H1 (cell line): ENCODE data around the gene CBL. TPM values are rescaled to one million over a fixed set of nuclear protein-coding genes. Genes with fewer than 3 reads are reported as not detected.

ENCODE experiments used
- CTCF ChIA-PET: fragments of 300-600 bp; sonication (Branson Sonifier 250); formaldehyde crosslinking; loops from one replicate; lab custom pipeline; 2021; ENCODE audit not compliant: partially characterized antibody; lab: Charles Lee
- POLR2A ChIA-PET: fragments of 300-600 bp; sonication (Branson Sonifier 250); formaldehyde crosslinking; loops from one replicate; lab custom pipeline; 2021; ENCODE audit warnings: inconsistent platforms; ENCODE audit not compliant: partially characterized antibody; lab: Charles Lee
- DNase-seq, 2 experiments: peaks; one replicate each; pipeline versions ENCODE4 v3.0.0 to v3.0.0-alpha.2; 2010 to 2022; ENCODE audit warnings: low spot score in 2 of 2, low read depth in 1 of 2, mixed read lengths in 1 of 2
- FAIRE-seq: peaks from 2 replicates; lab custom pipeline; 2011; peaks lifted over from hg19 to GRCh38; lab: Jason Lieb, UNC
- H2AFZ ChIP-seq: 2 replicates; pipeline ENCODE4 v1.8.1; 2012; ENCODE audit warnings: low read length, inconsistent platforms
- H2AK5ac ChIP-seq: 2 replicates; pipeline ENCODE4 v1.6.1; 2013; ENCODE audit warnings: low read depth, low read length
- H2BK120ac ChIP-seq: replicated peaks from 2 replicates; pipeline ENCODE3; 2013; ENCODE audit warnings: low read depth, low read length, inconsistent platforms
- H2BK12ac ChIP-seq: 2 replicates; pipeline ENCODE4 v1.6.1; 2013; ENCODE audit warnings: low read depth, low read length
- H2BK15ac ChIP-seq: 2 replicates; pipeline ENCODE4 v1.6.1; 2013; ENCODE audit warnings: low read length
- H2BK20ac ChIP-seq: 2 replicates; pipeline ENCODE4 v1.6.1; 2013; ENCODE audit warnings: low read length
- H2BK5ac ChIP-seq: 2 replicates; pipeline ENCODE4 v1.6.1; 2013; ENCODE audit warnings: low read depth, low read length
- H3K14ac ChIP-seq: 2 replicates; pipeline ENCODE4 v1.6.1; 2013; ENCODE audit warnings: inconsistent platforms; ENCODE audit not compliant: insufficient read length
- H3K18ac ChIP-seq: 2 replicates; pipeline ENCODE4 v1.6.1; 2013; ENCODE audit warnings: low read length; ENCODE audit errors: extremely low read depth
- H3K23ac ChIP-seq: 2 replicates; pipeline ENCODE4 v1.6.1; 2013; ENCODE audit warnings: inconsistent platforms; ENCODE audit not compliant: insufficient read length
- H3K23me2 ChIP-seq: 2 replicates; pipeline ENCODE4 v1.6.1; 2013; ENCODE audit warnings: low read depth, low read length
- H3K27ac ChIP-seq: 2 replicates; pipeline ENCODE4 v1.6.1; 2011; ENCODE audit warnings: low read depth, low read length, inconsistent platforms
- H3K27me3 ChIP-seq, 4 experiments: replicated peaks in 1 of 4; 1 replicate in 1 of 4; 2 replicates in 3 of 4; pipeline versions ENCODE4 v1.6.1 to v1.8.1; 2011 to 2013; ENCODE audit warnings: low read length in 3 of 4, mild to moderate bottlenecking in 3 of 4, inconsistent platforms in 2 of 4, mixed read lengths in 2 of 4, moderate library complexity in 1 of 4; ENCODE audit not compliant: control insufficient read depth in 3 of 4, insufficient read depth in 3 of 4; ENCODE audit errors: extremely low read depth in 1 of 4
- H3K36me3 ChIP-seq, 4 experiments: 2 replicates each; pipeline versions ENCODE4 v1.6.1 to v1.8.1; 2011 to 2013; ENCODE audit warnings: mild to moderate bottlenecking in 4 of 4, low read length in 3 of 4, moderate library complexity in 2 of 4, control low read depth in 1 of 4, inconsistent platforms in 1 of 4; ENCODE audit not compliant: insufficient read depth in 4 of 4, control insufficient read depth in 2 of 4
- H3K4ac ChIP-seq: replicated peaks from 2 replicates; pipeline ENCODE3; 2013; ENCODE audit warnings: low read length, low read depth, mixed read lengths, inconsistent platforms; ENCODE audit not compliant: insufficient read length
- H3K4me1 ChIP-seq, 4 experiments: replicated peaks in 1 of 4; 1 replicate in 1 of 4; 2 replicates in 3 of 4; pipeline versions ENCODE4 v1.6.1 to v1.8.1; 2011 to 2013; ENCODE audit warnings: low read length in 3 of 4, inconsistent platforms in 2 of 4, mixed read lengths in 1 of 4; ENCODE audit not compliant: insufficient read depth in 4 of 4, control insufficient read depth in 3 of 4
- H3K4me2 ChIP-seq, 2 experiments: 2 replicates each; pipeline versions ENCODE4 v1.6.1 to v1.8.1; 2011 to 2013; ENCODE audit warnings: low read depth in 2 of 2, low read length in 2 of 2, control low read depth in 1 of 2, inconsistent platforms in 1 of 2, mild to moderate bottlenecking in 1 of 2; ENCODE audit not compliant: insufficient read depth in 1 of 2
- H3K4me3 ChIP-seq, 4 experiments: fragments of 200-600, 300-600 bp in 1 of 4; sonication (generic), shearing (Covaris generic), sonication (Bioruptor Twin) in 1 of 4; 2 replicates each; pipeline versions ENCODE4 v1.5.1 to v1.8.1; 2011 to 2016; ENCODE audit warnings: low read length in 4 of 4, low read depth in 3 of 4, control low read depth in 2 of 4, inconsistent platforms in 2 of 4, mild to moderate bottlenecking in 2 of 4, mixed read lengths in 1 of 4, moderate library complexity in 1 of 4; ENCODE audit not compliant: insufficient read depth in 2 of 4; ENCODE audit errors: extremely low read depth in 1 of 4
- H3K56ac ChIP-seq: replicated peaks from 2 replicates; pipeline ENCODE3; 2013; ENCODE audit warnings: low read depth, mild to moderate bottlenecking, mixed read lengths, low read length, inconsistent platforms; ENCODE audit not compliant: insufficient read length
- H3K79me1 ChIP-seq: 2 replicates; pipeline ENCODE4 v1.6.1; 2013; ENCODE audit warnings: low read depth, low read length, control low read depth
- H3K79me2 ChIP-seq, 2 experiments: 2 replicates each; pipeline versions ENCODE4 v1.6.1 to v1.8.1; 2012 to 2013; ENCODE audit warnings: low read length in 2 of 2, mild to moderate bottlenecking in 2 of 2, inconsistent platforms in 1 of 2; ENCODE audit not compliant: insufficient read depth in 2 of 2, control insufficient read depth in 1 of 2
- H3K9ac ChIP-seq, 4 experiments: replicated peaks in 1 of 4; 1 replicate in 1 of 4; 2 replicates in 3 of 4; pipeline versions ENCODE4 v1.6.1 to v1.8.1; 2011 to 2013; ENCODE audit warnings: low read depth in 3 of 4, low read length in 3 of 4, control low read depth in 2 of 4, mild to moderate bottlenecking in 2 of 4, moderate library complexity in 2 of 4, inconsistent platforms in 1 of 4; ENCODE audit errors: extremely low read depth in 1 of 4
- H3K9me3 ChIP-seq, 2 experiments: 2 replicates each; pipeline versions ENCODE4 v1.6.1 to v1.8.1; 2012 to 2013; ENCODE audit warnings: mild to moderate bottlenecking in 2 of 2, moderate library complexity in 2 of 2, control low read depth in 1 of 2, inconsistent platforms in 1 of 2, low read depth in 1 of 2, low read length in 1 of 2, mixed read lengths in 1 of 2; ENCODE audit not compliant: insufficient read depth in 2 of 2
- H4K20me1 ChIP-seq, 2 experiments: replicated peaks in 1 of 2; 2 replicates each; pipeline versions ENCODE3 to v1.8.1; 2011 to 2013; ENCODE audit warnings: inconsistent platforms in 2 of 2, low read length in 2 of 2, mild to moderate bottlenecking in 1 of 2; ENCODE audit not compliant: insufficient read depth in 2 of 2, control insufficient read depth in 1 of 2
- H4K5ac ChIP-seq: 2 replicates; pipeline ENCODE4 v1.6.1; 2013; ENCODE audit warnings: low read length, low read depth, mixed read lengths, inconsistent platforms; ENCODE audit not compliant: insufficient read length
- H4K8ac ChIP-seq: 2 replicates; pipeline ENCODE4 v1.8.0; 2013; ENCODE audit warnings: mild to moderate bottlenecking, moderate library complexity, low read length, inconsistent platforms; ENCODE audit not compliant: insufficient read depth; ENCODE audit errors: extremely low read depth
- H4K91ac ChIP-seq: replicated peaks from 2 replicates; pipeline ENCODE3; 2013; ENCODE audit warnings: low read length, mixed read lengths, inconsistent platforms; ENCODE audit not compliant: insufficient read length
- ASH2L ChIP-seq: fragments of 200-600, 300-600 bp; sonication (generic); IDR thresholded peaks from one replicate; pipeline ENCODE4 v1.7.1; 2017; ENCODE audit warnings: low read length
- CHD1 ChIP-seq: IDR thresholded peaks from 2 replicates; pipeline ENCODE4 v1.6.1; 2012; ENCODE audit warnings: low read depth, low read length, improper control_type of control experiment
- CREB1 ChIP-seq: IDR thresholded peaks from 2 replicates; pipeline ENCODE4 v1.6.1; 2012; ENCODE audit warnings: inconsistent platforms
- EGR1 ChIP-seq: IDR thresholded peaks from 2 replicates; pipeline ENCODE4 v1.6.1; 2011; ENCODE audit warnings: low read depth, low read length, borderline replicate concordance
- HDAC2 ChIP-seq, 2 experiments: fragments of 300-600 bp in 1 of 2; sonication (generic) in 1 of 2; IDR thresholded peaks; 2 replicates each; pipeline ENCODE4 v1.6.1; 2011 to 2012; ENCODE audit warnings: low read depth in 2 of 2, low read length in 2 of 2, mild to moderate bottlenecking in 2 of 2, moderate library complexity in 2 of 2, borderline replicate concordance in 1 of 2, inconsistent platforms in 1 of 2
- KDM1A ChIP-seq: fragments of 200-600, 300-600 bp; sonication (generic); IDR thresholded peaks from 2 replicates; pipeline ENCODE4 v1.7.1; 2016; ENCODE audit warnings: mild to moderate bottlenecking, low read length, borderline replicate concordance
- KDM4A ChIP-seq: IDR thresholded peaks from one replicate; pipeline ENCODE4 v1.7.1; 2012; ENCODE audit warnings: low read depth, mild to moderate bottlenecking, moderate library complexity, low read length, inconsistent platforms; ENCODE audit not compliant: severe bottlenecking
- KDM5A ChIP-seq: fragments of 200-600 bp; IDR thresholded peaks from 2 replicates; pipeline ENCODE4 v1.7.1; 2012; ENCODE audit warnings: mild to moderate bottlenecking, low read length, inconsistent platforms, mixed read lengths
- PHF8 ChIP-seq: fragments of 200-600 bp; sonication (generic); conservative IDR thresholded peaks from 2 replicates; pipeline ENCODE4 v1.7.1; 2012; ENCODE audit warnings: low read depth, mild to moderate bottlenecking, inconsistent platforms, low read length, moderate library complexity
- POLR2AphosphoS5 ChIP-seq: IDR thresholded peaks from 2 replicates; pipeline ENCODE4 v1.6.1; 2011; ENCODE audit warnings: low read depth, low read length
- SAP30 ChIP-seq: fragments of 300-600 bp; sonication (generic); IDR thresholded peaks from 2 replicates; pipeline ENCODE4 v1.7.1; 2012; ENCODE audit warnings: low read length, moderate library complexity, mild to moderate bottlenecking, inconsistent platforms; ENCODE audit not compliant: insufficient read depth, insufficient replicate concordance
- SRF ChIP-seq: IDR thresholded peaks from 2 replicates; pipeline ENCODE4 v1.6.1; 2011; ENCODE audit warnings: mild to moderate bottlenecking, low read depth, low read length, moderate library complexity
- TAF7 ChIP-seq: optimal IDR thresholded peaks from 2 replicates; pipeline ENCODE3; 2011; ENCODE audit warnings: low read depth, mild to moderate bottlenecking, inconsistent platforms, low read length, moderate library complexity, borderline replicate concordance
- WGBS, 2 experiments: shearing (Covaris generic) in 1 of 2; methylation state at CpG; one replicate each; pipeline versions ENCODE4 v1.1.6 to v1.1.7; 2013 to 2015; ENCODE audit warnings: low lambda C conversion rate in 2 of 2, mixed read lengths in 2 of 2, inconsistent platforms in 1 of 2, low coverage in 1 of 2, missing lambda C conversion rate in 1 of 2; ENCODE audit not compliant: insufficient replicate concordance in 2 of 2, insufficient coverage in 1 of 2, insufficient read length in 1 of 2; ENCODE audit errors: extremely low coverage in 1 of 2, missing lambda C conversion rate in 1 of 2; 5-methylcytosine and 5-hydroxymethylcytosine counted together
- polyA plus RNA-seq, 7 experiments: library from polyadenylated mRNA; depleted of rRNA in 3 of 7; stranded (reverse) in 5 of 7; unstranded in 2 of 7; fragments of >200 nt in 5 of 7; fragments of 200-250 nt in 2 of 7; gene quantifications; 1 replicate in 5 of 7; 2 replicates in 1 of 7; 4 replicates in 1 of 7; pipeline versions ENCODE4 v1.2.1 to v1.2.3, GENCODE V29; 2011 to 2013; ENCODE audit warnings: missing spikeins in 2 of 7, mixed read lengths in 2 of 7
- total RNA-seq: library from RNA; stranded (reverse); fragmentation: NEBNext Ultra II Directional; extraction: Animal tissue kit (Norgen Biotek cat#: 25700); gene quantifications from 2 replicates; pipeline ENCODE4 v1.2.1, GENCODE V29; 2021
- TF ChIP-seq, protein P1 (sequence below): IDR thresholded peaks from 2 replicates; pipeline ENCODE4 v1.6.1; 2012; ENCODE audit warnings: inconsistent platforms

The CBL gene
- total and polyA plus RNA-seq, 2 of the 8 experiments (the other 6 are each of a cell fraction or from before 2014, with no cell fraction given) = 23.1 to 57.8 TPM

DNA sequence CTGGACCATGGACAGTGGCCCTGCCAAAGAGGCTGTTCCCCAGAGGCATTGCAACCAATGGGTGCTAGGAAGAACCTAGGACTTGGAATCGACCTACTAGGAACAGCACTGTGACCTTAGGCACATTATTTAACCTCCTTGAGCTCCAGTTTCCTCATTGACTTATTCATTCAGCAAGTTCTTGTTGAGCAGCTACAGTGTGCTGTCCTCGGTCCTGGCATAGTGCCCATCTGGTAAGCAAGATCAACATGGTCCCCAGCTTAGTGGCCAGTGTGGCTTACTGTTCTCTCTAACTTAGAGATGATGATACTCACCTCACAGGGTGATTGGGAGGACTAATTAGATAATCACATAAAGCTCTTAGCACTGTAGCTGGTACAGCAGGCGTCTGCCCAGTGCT, 49.1 kb upstream of the CBL start:
- Histone ChIP-seq H3K4me1 (peaks cover 0 to 5% (median 2%) of the 10 kb centered on the region in 4 experiments; a peak in 4 of 7 replicates), H4K20me1 (no peaks in the 10 kb centered on the region), H2AK5ac (peak overlapping the region; percentile 43; the same call in 1 of the 2 replicates), H2BK15ac (no peak overlapping the region), H3K79me2 (no peaks in the 10 kb centered on the region), H2BK12ac (no peak overlapping the region), H3K9me3 (no peaks in the 10 kb centered on the region), H4K8ac (no peak overlapping the region), H3K14ac (no peak overlapping the region), H3K4me3 (no peak overlapping the region), H3K4ac (no peak overlapping the region), H2AFZ (no peak overlapping the region), H4K5ac (no peak overlapping the region), H3K27ac (no peak overlapping the region), H3K79me1 (no peaks in the 10 kb centered on the region), H3K18ac (no peak overlapping the region), H3K4me2 (no peak overlapping the region), H2BK20ac (no peak overlapping the region), H2BK5ac (no peak overlapping the region), H3K23ac (no peak overlapping the region), H3K56ac (no peak overlapping the region), H4K91ac (no peak overlapping the region), H3K36me3 (no peaks in the 10 kb centered on the region), H3K27me3 (no peaks in the 10 kb centered on the region; a peak in 2 of 7 replicates), H3K9ac (no peak overlapping the region), H2BK120ac (no peak overlapping the region), H3K23me2 (no peaks in the 10 kb centered on the region)
- CTCF ChIA-PET = interaction anchor here (0.6 to 23.6 kb wide), 8 partner anchors 14 to 548 kb away, joined by 3 to 389 read pairs (median 5); partner anchors contain the start of genes CBL, HINFP, NHERF4 and NLRX1
- 83% methylated on average over 3 of the region's 3 CpGs; no CpG with 5 or more reads in 1 of the 2 experiments for WGBS, 2 experiments
- POLR2A ChIA-PET = interaction anchor here (1.3 to 2.4 kb wide), 4 partner anchors 9 to 62 kb away, joined by 3 to 7 read pairs (median 6); partner anchors contain the start of gene ABCG4
- FAIRE-seq = no peak
- no peak for DNase-seq
- no peak for TF ChIP-seq HDAC2 (IDR thresholded peaks at IDR 0.05; ENCODE audit: borderline replicate concordance in 1 of 2, low read depth in 2 of 2, low read length in 2 of 2)
- TF ChIP-seq SAP30 = no peak
- no peak for TF ChIP-seq PHF8
- TF ChIP-seq SRF = no peak
- TF ChIP-seq ASH2L = no peak
- TF ChIP-seq CHD1 = no peak
- no peak for TF ChIP-seq TAF7
- TF ChIP-seq POLR2AphosphoS5 = no peak
- TF ChIP-seq CREB1 = no peak
- no peak for TF ChIP-seq EGR1
- no peak for TF ChIP-seq KDM5A
- no peak for TF ChIP-seq KDM4A
- no peak for TF ChIP-seq KDM1A
- TF ChIP-seq, protein P1, sequence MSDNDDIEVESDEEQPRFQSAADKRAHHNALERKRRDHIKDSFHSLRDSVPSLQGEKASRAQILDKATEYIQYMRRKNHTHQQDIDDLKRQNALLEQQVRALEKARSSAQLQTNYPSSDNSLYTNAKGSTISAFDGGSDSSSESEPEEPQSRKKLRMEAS = no peak
